Activated CD8-positive, alpha-beta memory T cell treated with anti-CD3 and anti-CD28 coated beads for 24 hours (primary cell): Measurements from ENCODE around the gene CLCF1.

ENCODE experiments used
- DNase-seq: peaks from one replicate; pipeline ENCODE4 v3.0.0-alpha.2; 2020

Gene CLCF1

DNA sequence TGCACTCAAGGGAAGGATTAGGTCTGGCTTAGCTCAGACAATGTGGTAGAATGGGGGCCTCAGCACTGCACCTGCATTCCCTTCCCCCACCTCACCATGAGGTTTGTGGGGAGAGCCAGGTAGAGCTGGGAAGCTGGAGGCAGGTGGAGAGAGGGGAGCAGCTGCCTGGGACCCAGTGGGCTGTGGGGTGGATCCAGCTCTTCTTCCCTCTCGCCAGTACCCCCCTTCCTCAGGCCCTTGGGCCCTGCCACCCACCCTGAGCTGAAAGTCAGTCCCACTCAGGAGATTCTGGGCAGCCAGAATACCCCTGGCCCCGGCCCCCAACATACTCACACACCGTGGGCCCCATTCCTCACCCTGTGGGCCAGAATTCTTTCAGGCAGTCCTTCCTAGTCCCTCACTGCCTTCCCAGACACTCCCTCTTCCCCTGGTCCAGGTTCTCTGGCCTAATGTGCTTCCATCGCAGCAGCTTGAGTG lies 17.0 kb downstream of the CLCF1 start:
- no peak for DNase-seq

- no peak for DNase-seq
These were observed 17.5 kb downstream of the CLCF1 start for GRCh38 chr11:67355794-67356386.

DNA sequence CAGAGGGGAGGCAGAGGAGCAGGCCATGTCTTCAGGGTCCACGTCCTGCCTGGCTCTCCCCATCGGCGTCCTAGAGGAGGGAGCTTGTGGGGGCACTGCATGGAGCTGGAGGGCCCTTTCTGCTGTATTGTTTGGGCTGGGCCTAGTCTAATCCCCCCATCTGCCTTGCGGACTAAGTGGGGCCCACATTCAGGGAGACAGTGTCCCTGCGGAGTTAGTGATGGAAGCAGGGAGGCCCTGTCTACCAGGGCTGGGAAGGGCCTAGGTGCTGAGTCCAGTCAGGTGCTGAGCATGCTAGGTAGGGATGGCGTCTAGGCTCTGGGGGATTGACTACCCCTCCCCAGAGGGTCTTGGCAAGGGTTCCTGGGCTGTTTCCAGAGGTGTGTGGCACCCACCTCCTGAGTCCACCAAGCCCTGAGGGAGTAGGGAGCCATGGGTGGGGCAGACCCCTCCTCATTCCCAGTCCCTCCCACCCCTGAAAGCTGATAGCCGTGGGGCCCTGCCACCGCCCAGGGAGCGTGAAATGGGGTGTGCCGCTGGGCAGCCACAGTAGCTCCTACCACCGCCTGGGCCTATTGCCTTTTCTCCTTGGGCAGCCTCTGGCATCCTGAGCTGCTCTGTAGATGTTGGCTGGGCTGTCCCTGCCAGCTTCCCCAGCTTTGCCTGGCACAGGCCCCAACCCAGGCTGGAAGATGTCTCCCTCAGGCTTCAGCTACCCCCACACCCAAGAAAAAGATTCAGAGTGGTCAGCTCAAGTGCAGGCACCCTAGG lies 18.2 kb downstream of the CLCF1 start:
- DNase-seq = no peak

GRCh38 chr11:67354075-67355022 lies 19.0 kb downstream of the CLCF1 start:
- DNase-seq = no peak

GRCh38 chr11:67353317-67354074 lies 19.9 kb downstream of the CLCF1 start, which contains the start of gene POLD4:
Gene POLD4, minus strand, starts transcription at chr11:67353546. Its CDS starts 147 bp downstream, at chr11:67353399.
- peak; percentile 98 for DNase-seq

- no peak for DNase-seq
These were observed 20.7 kb downstream of the CLCF1 start for GRCh38 chr11:67352546-67353316.

DNA sequence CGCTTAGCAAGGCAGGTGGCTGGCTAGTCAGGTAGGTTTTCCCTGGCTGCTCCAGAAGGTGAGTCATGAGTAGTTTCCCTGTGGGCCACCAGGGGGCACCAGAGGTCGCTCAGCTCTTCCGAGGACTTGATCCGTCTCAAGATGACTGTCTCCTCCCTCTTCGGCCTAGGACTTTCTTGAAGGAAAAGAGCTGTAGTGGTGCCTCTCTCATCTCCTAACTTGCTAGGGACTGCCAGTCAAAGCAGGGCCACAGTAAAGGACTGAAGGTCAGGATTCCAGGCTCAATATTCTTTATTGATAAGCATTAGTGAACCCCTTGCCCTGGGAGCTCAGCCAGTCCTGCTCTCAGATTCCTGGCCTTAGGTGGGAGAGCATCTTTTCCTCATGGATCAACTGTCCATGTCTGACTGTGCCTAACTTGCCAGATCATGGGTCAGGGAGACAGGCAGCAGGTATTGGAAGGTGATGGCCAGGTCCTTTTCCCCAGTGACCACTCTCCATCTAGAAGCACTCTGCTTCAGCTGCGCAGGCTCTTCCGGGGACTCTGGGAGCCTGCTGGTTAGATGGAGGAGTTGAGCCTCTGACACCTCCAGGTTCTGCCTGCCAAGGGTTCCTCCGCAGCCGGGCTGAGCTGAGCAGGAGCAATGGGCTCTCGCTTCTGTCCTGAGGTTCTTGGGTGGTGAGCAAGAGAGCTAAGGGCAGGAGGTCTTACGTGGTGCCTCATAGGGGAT lies 22.0 kb downstream of the CLCF1 start:
- DNase-seq = peak; percentile 79

DNA sequence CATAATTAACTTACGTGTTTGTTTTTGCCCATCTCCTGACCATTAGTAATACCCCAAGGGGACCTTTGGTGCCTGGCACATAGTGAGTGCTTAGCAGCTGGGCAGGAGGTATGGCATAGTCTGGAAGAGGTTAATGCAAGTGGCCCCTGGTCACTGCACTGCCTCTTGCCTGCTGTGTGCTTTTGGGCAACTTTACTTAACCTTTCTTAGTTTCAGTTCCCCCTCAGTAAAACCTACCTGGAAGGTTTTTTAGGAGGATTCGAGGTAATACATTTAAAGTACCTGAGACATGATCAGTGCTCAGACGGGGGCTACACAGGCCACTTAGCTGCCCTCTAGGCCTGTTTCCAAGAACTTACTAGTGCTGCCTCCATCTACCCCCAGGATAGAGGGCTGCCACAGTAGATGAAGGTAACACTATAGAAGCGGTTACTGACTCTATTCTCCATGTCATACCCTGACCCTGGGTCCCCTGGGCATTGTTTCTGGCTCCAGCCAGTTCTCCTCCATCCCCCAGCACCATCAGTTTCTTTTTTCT lies 23.4 kb downstream of the CLCF1 start:
- DNase-seq = no peak

GRCh38 chr11:67349457-67349856 lies 23.9 kb downstream of the CLCF1 start:
- DNase-seq = no peak

GRCh38 chr11:67349036-67349435 lies 24.4 kb downstream of the CLCF1 start:
- no peak for DNase-seq

GRCh38 chr11:67347964-67348749 lies 25.2 kb downstream of the CLCF1 start:
- no peak for DNase-seq

DNA sequence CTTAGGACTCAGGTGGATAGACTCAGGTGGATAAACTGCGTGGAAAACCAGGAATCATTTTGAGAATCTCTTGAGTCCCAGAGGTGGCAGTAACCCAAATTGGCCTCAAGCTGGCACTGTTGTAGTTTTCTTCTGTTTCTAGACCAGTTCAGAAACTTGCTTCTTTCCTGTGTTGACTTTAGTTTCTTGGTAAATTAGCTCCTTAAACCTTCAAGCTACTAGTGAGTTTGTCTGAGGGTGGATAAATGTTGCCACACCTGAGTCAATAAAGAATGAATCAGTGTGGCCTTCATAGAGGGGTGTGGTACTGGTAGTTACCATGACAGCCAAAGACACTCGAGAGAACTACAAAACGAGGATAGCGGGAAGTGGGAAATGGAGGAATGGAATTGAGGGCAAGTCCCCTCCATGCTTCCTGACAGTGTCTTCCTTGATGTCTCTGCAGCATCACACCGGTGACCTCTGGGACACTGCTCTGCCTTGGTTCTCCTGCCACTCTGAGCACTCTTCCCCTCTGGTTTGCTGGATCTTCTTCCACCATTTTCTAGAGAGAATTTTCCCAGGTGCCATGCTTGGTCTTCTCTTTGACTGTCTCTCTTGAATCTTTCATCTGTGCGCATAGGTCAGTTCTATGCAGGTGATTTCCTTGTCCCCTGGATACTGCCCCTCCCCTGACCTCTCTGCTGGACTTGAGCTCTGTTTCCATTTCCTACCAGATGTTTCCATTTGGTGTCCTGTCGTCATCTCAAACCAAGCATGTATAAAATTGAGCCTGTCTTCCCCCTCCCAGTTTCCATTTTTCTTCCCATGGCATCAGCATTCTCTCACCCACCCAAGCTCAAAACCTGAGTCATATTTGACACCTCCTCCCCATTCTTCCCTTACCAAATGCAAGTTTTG lies 27.2 kb downstream of the CLCF1 start:
- no peak for DNase-seq

GRCh38 chr11:67345247-67345919 lies 28.0 kb downstream of the CLCF1 start:
- DNase-seq = no peak

GRCh38 chr11:67344264-67344663 lies 29.1 kb downstream of the CLCF1 start:
- no peak for DNase-seq

GRCh38 chr11:67337257-67337656 lies 36.1 kb downstream of the CLCF1 start:
- DNase-seq = no peak

- no peak for DNase-seq
These were observed 41.2 kb downstream of the CLCF1 start for GRCh38 chr11:67332081-67332691.

DNA sequence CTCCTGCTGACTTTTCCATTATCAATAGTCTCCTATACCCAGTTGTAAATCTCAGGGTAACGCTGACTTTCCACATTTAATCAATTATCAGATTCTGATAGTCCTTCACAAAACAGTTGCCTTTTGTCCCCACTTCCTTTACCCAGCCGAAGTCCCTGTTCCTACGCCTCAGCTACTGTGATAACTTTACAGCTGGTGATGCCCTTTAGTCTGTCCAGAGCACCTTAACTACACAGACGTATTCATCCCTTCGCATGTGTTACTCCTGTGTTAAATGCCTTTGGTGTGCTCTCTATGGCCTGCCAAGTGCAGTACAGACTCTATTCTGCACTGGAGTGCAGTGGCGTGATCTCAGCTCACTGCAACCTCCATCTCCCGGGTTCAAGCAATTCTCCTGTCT lies 49.9 kb downstream of the CLCF1 start:
- DNase-seq = no peak

DNA sequence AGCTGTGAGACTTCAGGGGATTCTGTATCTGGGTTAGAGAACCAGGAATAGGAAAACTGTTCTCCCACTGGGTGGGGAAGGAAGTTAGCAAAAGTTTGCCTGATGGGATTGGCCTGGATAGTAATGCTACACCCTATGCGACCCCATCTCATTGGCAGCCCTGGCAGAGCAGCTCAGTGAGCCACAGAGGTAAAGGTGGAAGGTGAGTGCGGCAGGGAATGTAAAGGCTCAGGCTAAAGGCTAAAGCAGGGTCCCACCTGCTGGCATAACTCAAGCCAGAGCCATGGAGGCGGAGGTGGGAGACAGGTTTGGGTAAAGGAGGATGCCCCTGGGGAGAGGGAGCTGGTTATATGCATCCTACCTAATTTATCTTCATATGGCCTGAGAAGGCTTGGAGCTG lies 51.3 kb downstream of the CLCF1 start:
- no peak for DNase-seq
